Inflammatory macrophage treated with lipopolysaccharide for 1 hour (primary cell): ENCODE measurements around the gene TYW1.
"Not testable (repeated sequence)": the region's sequence is repeated elsewhere in the genome, so short reads cannot be mapped to it uniquely, and the experiment has no call there.

ENCODE experiments used
- DNase-seq, 2 donors: peaks; one replicate each; pipeline ENCODE4 v3.0.0-alpha.2; 2020 to 2022

Gene TYW1

DNA sequence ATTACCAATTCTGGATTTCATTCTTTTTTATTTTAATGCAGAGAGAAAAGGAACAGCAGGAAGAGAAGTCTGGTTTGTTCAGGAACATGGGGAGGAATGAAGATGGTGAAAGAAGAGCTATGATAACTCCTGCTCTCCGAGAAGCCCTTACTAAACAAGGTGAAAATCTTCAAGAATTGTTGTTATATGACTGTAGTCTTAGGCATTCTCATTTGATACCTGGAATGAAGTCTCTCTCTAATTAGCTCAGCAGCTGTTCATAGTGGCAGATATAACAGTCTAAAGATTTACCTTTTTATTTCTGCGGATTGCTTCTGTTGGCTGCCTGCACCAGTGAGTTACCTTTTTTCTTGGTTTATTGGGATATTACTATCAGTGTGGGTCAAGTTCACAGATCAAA lies 53.3 kb downstream of the TYW1 start:
- not testable (repeated sequence) for DNase-seq

DNA sequence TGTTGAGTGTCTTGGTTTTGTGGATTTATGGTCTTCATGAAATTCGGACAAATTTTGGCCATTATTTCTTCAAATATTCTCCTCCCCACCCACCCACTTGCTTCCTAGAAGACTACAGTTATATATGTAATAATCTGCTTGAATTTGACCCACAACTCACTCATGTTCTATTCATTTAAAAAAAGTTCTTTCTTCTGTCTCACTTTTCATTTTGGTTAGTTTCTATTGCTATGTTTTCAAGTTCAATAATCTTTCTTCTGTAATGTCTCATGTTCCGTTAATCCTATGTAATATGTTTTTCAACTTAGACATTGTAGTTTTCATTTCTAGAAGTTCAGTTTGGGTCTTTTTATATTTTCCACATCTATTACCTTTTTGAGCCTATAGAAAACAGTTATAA lies 55.5 kb downstream of the TYW1 start:
- DNase-seq = not testable (repeated sequence)

DNA sequence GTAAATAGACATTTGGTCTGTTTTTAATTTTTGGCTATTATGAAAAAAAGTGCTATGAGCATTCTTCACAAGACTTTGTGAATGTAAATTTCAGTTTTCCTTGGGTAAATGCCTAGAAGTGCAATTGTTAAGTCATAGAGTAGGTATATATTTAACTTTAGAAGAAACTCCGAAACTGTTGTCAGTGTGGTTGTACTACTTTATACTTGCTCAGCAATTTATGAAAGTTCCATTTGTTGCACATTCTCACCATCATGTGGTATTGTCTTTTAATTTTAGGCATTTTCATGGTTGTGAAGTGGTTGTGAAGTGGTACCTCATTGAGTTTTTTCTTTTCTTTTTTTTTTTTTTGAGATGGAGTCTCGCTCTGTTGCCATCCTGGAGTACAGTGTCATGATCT lies 60.0 kb downstream of the TYW1 start:
- DNase-seq = no peak

DNA sequence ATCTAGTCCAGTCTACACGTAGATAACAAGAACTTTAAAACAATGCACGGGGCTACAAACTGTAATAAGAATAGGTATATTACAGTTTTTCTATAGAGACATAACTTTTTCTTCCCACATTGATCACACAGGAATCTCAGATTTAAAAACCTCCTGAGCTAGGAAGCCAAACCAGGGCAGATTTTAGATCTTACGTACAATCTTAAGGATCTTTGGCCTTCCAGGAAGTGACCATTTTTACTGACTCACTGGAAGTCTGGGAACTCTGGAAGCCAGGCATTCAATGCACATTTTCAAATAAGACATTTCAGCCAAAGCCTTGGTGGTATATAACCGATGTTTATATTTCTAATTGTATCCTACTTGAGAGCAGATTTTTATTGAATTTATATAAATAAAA lies 64.7 kb downstream of the TYW1 start:
- DNase-seq = not testable (repeated sequence)

DNA sequence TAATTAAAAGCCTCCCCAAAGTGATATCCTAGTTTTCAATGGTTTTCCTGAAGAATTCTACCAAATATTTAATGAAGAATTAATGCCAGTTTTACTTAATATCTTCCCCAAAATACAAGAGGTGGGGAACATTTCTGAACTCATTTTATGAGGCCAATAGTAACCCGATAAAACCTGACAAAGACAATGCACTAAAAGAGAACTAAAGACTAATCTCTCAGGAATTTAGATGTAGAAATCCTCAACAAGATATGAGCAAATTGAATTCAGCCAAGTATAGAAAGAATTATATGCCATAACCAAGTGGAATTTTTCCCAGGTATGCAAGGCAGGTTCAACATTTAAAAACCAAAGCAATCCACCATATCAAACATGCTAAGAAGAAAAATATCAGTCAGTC lies 66.2 kb downstream of the TYW1 start:
- DNase-seq = not testable (repeated sequence)

DNA sequence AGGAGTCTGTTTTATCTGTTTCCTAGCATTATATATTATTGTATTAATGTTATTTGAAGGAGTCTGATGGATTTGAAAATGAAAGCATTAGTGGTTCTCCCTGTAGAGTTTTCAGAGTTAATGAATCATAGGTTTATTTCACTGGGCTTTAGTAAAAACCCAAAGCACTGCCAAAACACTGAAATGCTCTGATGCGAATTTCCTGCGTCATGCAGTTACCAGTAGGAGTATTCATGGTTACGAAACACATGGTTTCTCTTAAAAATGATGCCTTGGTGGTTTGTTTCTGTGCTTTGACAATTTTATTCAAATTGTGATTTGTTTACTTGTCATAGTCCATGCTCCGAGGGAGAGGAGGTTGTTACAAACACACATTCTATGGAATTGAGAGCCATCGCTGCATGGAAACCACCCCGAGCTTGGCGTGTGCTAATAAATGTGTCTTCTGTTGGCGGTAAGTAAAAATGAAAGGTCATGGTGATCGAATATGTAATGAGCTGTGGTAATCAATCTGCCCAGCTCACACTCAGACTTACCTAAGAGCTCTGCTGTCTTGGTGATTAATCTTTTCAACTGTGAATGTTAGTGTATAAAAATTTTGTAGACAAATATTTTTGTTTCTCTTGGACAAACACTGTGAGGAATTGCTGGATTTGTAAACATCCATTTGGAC lies 70.5 kb downstream of the TYW1 start:
- not testable (repeated sequence) for DNase-seq

DNA sequence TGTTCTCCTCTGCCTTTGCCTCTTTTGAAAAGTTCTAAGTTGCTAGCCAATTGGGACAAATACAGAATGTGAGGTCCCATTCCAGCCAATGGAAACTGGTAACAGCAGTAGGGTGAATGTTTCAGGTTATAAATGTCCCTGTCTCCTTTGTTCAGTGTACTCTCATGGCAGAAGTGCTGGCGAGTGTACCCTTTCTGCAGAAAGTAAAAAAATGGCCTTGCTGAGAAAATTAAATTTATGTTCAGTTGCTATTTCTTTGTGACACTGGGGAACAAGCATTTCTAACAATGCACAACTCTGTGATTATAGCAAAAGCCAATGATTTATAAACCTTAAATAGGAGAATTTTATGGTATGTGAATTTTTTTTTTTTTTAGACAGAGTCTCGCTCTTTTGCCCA lies 79.5 kb downstream of the TYW1 start:
- DNase-seq = not testable (repeated sequence)

DNA sequence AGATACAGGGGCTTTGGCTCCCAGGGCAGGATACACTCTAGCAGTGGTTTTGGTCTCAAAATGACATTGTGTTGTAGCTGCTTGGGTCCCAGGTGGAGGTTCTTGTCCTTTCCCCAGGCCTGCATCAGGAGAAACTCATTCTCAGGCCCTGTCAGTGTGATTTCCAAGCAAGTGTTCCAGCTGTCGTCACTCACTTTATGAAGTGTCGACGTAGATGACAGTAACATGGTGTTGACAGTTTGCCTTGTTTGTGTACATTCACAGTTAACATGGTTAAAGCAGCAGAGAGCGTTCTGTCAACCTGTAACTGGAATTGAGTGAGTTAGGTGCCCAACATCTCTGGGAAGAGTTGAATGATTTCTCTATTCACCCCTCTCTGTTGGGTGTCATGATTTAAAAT lies 86.2 kb downstream of the TYW1 start:
- not testable (repeated sequence) for DNase-seq

DNA sequence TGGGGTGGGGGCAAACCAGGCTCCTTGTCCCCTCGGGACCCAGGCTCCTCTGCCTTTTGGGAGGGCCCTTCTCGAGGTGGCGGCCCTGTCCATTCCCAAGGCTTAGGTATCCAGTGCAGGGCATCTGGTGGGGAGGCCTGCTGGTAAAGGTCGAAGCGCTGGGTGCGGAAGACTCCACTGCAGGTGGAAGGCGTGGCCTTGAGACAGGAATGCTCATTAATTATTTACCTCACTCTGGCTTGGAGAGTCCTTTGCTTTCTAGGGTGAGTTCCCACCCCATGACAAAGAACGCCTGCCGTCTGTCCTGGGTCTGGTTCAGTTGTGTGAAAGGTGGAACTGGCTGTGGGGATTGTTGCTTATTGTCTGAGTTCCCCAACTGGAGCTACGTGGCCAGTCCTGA lies 92.6 kb downstream of the TYW1 start:
- DNase-seq = not testable (repeated sequence)

DNA sequence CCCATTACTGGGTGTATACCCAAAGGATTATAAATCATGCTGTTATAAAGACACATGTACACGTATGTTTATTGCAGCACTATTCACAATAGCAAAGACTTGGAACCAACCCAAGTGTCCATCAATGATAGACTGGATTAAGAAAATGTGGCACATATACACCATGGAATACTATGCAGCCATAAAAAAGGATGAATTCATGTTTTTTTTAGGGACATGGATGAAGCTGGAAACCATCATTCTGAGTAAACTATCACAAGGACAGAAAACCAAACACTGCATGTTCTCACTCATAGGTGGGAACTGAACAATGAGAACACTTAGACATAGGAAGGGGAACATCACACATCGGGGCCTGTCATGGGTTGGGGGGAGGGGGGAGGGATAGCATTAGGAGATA lies 94.4 kb downstream of the TYW1 start:
- DNase-seq = not testable (repeated sequence)

DNA sequence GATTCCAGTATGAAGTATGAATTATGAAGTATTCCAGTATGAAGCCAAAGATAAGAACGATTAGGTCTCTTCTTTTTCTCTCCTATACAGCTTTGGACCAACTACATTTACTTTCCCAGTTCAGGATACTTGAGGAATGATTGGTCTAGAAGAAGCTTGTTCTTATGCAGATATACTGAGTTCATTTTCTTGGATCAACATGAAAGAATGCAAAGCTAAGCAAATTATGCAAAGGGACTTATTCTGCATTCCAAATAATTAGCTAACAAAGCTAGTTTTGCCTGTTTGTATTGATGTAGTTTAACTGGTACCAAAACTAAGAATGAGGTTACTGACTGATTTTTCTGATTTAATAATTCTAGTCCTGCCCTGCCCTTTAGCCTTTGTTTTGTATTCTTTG lies 101.4 kb downstream of the TYW1 start:
- not testable (repeated sequence) for DNase-seq

DNA sequence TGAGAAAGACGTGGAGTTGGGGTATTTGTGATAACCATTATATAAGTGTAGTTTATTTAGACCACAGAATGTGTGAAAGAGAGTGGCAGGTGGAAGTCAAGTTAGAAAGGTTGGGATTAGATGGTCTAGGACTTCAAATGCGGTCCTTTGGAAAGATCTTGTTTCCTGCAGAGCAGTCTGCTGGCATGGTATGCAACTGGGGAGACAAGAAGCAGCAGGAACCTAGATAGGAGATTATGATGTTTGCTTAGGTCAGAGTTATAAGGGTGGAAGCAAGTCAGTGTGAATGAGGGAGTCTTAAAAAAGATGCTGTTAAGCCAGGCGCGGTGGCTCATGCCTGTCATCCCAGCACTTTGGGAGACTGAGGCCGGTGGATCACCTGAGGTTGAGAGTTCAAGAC lies 102.8 kb downstream of the TYW1 start:
- not testable (repeated sequence) for DNase-seq

DNA sequence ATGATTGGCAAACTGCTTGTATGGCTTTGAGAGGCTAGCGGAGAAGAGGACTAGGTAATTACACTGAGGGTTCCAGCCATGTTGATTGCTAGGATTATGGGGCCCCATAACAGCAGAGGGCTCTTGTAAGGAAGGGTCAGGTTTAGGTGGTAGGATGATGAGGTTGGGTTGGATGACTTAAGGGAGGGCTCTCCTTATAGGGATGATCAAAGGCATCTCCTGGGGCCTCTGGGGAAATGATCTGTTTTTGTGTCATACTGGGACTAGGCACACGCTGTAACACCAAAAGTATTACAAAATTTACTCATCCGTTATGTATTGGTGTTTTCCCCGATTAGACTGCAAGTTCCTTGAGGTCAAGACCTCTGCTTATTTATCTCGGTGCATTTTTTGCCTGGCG lies 103.4 kb downstream of the TYW1 start:
- not testable (repeated sequence) for DNase-seq

DNA sequence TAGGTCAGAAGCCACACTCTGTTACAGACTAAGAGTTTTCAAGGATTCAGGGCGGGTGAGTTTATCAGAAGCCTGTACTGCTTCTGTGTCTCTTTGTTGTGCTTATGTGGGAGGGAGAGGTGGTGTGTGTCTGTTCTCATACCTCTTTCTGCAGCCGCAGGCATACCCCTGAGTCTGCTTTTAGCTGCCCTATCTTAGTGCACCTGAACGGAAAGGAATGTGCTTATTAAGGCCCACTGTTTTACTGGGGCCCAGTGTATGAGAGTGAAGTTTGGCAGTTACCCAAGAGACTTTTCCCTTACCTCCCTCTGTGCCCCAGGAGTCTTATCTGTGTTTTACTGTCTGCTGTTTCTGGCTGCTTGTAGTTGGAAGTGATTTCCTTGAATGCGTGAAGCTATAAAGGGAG lies 104.3 kb downstream of the TYW1 start:
- no peak for DNase-seq

DNA sequence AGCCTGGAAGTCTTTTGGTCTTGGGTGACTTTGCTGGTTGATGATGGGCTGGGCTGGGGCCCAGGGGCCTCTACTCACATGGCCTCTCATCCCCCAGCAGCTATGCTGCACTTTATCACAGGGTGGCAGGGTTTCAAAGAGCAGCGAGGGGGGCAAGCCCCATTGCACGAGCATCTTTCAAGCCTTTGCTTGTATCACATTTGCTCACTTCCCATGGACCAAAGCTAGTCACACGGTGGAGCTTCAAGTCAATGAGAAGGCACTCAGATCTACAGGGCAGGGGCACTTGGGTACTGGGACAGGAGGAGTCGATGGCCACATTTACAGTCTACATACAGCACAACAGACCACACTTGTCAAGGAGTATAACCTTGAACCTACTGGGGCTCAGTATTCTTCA lies 108.3 kb downstream of the TYW1 start:
- not testable (repeated sequence) for DNase-seq

DNA sequence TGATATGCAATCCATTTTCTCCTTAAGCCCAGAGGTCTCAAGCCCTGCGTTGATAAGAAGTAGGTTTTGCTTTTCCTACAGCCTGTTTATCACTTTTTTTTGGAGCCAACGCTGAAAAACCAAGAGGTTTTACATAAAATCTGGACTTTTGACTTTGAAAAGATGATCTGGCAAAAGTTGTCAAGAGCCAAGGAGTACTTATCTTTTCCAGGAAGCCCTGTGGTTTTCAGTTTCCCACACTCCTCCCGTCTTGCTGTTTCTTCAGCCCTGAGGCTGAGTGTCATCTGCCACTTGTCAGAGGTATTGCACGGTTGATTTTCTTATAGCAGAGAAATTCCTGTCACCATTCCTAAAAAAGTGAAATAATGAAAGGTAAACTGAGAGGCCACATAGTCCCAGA lies 108.7 kb downstream of the TYW1 start:
- peak; percentile 26 for DNase-seq

DNA sequence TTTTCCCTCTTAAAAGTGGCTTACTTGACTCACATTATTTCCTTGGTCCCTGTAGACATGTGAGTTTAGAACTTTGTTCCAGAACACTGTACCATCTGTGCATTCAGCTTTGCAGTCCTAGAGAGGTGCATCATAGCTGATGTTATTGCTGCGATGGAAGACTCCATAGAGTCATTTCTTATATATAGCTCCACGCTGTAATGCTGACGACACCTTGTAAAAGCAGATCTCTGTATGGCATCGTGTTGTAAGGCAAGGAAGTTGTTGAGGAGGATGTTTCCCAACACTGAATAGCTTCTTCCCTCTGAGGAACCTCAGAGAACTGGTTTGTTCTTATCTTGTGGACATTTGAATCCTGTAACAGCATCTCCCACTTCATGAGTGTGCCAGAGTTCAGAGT lies 109.6 kb downstream of the TYW1 start:
- DNase-seq = peak; percentile 49 to 64

DNA sequence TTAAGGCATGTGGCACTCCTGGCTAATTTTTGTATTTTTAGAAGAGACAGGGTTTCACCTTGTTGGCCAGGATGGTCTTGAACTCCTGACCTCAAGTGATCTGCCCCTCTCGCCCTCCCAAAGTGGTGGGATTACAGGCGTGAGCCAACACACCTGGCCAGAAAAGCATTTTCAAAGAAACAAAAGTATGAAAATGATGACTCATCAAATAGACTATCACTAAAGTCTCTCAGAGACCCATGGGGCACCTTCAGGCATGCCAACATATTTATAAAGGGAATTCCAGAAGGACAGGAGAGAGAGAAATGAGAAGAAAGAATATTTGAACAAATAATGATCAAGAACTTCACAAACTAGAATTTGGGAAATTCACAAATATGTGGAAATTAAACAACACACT lies 114.7 kb downstream of the TYW1 start:
- not testable (repeated sequence) for DNase-seq

DNA sequence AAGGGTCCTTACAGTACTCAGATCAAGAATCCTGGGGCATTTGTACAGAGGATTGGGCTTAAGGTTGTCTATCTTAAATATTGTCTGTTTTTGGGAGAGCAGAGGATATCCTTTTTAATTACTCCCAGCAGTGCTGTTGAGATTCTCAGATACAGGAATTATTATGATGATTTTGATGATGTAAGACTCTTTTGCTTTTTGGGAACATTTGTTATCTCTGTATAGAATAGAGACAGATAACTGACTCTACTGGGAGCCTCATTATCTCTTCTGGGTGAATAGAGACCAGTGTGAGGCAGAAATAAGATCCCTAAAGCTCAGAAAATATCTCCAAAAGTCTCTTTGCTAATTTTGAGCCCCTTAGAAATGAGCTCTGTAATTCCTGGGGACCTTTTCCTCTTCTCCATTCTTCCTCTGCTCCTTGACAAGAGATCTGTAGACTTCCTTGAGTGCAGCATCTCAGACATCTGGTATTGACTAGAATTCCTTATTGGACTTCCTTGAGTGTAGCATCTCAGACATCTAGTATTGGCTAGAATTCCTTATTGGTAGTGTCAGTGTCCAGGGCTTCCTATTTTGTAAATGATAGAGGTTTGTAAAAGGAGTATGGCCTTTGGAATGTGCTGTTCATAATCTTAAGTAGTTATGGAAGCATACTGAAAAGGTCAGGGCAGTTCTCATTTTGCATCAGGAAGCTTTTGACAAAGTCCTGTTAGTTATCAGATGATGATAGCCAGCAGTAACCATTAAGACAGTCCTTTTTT lies 118.0 kb downstream of the TYW1 start:
- not testable (repeated sequence) for DNase-seq

DNA sequence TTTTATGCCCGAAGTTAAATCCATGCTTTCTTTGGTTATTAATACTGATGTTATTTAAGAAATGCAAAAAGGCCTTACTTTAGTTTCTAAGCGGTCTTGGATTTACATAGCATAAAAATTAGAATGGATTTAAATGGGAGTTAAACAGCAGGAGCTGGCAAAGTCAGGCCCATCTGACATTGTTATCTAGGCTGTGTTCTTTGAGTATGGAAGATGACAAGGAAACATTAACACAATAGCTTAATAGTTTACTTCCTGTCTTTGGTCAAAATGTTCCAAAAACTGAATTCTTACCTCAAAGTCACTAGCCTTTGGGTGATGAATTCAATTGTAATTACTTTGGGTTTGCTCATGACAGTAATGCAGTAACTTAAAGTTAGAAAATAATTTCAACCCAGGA lies 123.9 kb downstream of the TYW1 start:
- DNase-seq = not testable (repeated sequence)

DNA sequence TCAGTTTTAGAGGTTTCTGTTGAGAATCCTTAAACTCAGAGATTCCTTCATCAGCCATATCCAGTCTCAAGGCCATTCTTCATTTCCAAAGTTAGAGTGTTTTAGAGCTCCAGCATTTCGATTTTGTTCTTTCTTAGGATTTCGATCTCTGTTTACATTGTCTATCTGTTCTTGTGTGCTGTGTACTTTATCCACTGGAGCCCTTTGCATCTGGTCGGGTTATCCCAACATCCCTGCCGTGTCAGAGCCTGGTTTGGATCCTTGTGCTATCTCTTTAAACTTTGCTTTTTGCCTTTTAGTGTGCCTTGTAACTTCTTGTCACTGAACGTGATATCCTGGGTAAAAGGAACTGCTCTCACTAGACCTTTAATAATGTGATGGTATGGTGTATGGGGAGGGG lies 131.6 kb downstream of the TYW1 start:
- not testable (repeated sequence) for DNase-seq

DNA sequence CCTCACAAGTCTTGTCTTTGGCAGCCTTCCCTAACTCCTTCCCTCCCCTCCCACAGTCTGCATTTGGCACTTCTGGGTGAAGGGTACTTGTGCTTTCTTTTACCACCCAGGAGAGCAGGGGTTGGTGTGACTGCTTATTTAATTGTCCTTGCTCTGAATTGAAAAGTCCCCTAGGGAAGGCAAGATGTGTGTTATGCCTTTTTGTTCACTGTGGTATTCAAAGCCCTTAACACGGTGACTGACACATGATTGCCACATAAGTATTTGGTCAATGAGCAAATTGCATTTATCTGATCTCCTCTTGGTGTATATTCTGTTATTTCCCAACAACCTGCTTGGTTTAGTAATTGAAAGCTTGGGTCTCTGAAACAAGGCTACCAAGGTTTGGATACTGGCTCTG lies 134.1 kb downstream of the TYW1 start:
- peak; percentile 18 to 52 for DNase-seq

DNA sequence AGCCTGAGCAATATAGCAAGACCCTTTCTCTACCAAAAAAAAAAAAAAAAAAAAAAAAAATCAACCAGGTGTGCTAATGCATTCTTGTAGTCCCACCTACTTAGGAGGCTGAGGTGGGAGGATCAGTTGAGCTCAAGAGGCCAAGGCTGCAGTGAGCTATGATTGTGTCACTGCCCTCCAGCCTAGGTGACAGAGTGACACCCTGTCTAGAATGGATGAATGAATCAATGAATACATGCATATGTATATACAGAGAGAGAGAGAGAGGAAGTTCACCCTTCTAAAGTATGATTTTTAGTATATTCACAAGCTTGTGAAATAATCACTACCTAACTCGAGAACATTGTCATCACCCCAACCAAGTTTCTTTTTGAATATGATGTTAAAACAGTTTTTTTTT lies 138.3 kb downstream of the TYW1 start:
- DNase-seq = not testable (repeated sequence)
